HG03575 (cell line): ENCODE data around the gene TSPAN12.
"Not testable (repeated sequence)": the region's sequence is repeated elsewhere in the genome, so short reads cannot be mapped to it uniquely, and the experiment has no call there.

Experiments used
- ATAC-seq: cut with Tn5 transposase; IDR thresholded peaks from one replicate; pipeline ENCODE4 v1.9.1; 2021; ENCODE audit not compliant: unreplicated experiment, insufficient number of reproducible peaks, low FRiP score; ENCODE audit errors: extremely low read depth

Gene TSPAN12

GRCh38 chr7:120780938-120781337, 77.0 kb downstream of the TSPAN12 start:
- no peak for ATAC-seq

GRCh38 chr7:120780451-120780850, 77.5 kb downstream of the TSPAN12 start:
- not testable (repeated sequence) for ATAC-seq

- ATAC-seq, result not testable (repeated sequence)
Measured at GRCh38 chr7:120779078-120779477, 78.9 kb downstream of the TSPAN12 start.

DNA sequence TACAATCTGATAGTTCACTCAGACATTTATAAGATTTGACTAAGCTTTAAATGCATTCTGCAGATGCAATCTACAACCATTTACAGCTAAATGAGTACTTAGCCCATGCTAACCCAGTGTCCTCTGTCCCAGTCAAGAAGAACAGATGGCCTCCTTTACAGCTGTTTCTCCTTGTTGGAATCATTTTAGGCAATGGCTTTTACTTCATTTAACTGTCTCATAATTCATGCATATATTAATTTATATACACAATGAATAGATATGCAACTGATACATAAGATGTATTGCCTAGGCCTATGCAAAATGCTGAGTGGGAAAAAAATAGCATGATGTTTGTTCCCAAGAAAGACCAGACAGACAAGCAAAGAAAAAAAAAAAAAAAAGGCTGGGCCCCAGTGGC, 82.2 kb downstream of the TSPAN12 start:
- no peak for ATAC-seq

DNA sequence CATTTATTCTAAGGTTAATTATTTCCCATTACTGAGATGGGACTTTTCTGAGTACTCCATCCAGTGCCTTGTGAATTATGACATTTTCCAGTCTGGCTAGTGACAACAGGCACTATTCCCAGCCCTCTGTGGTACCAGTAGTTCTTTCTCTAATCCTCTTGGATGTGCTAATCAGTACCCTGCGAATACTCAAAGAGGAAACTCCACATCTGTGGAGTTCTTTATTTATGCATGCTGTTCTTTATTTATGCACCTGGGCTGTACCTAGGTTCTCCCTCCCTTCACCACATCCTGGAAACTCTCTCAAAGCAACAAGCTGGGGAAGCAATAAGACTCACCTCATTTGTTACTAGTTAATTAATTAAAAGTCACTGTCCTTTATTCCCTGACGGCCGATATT, 83.5 kb downstream of the TSPAN12 start:
- ATAC-seq, result no peak

- ATAC-seq, result no peak
Measured at GRCh38 chr7:120770206-120770605, 87.7 kb downstream of the TSPAN12 start.

DNA sequence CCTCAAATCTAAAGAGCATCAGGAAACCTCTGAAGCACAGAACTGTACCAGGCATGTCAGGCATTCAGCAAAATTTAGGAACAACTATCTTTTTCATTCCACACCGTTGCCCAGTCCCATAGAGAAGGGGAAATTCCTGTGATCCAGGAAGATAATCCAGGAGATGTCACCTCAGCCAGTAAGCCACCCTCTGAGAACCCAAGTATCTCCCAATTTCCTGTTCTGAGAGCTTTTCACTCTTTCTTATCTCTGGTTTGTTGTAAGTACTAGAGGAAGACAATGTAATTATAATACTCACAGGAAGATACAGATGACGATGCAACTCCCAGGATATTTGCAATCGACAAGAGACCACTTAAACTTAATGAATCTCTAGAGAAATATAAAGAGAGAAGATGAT, 97.1 kb downstream of the TSPAN12 start:
- no peak for ATAC-seq

DNA sequence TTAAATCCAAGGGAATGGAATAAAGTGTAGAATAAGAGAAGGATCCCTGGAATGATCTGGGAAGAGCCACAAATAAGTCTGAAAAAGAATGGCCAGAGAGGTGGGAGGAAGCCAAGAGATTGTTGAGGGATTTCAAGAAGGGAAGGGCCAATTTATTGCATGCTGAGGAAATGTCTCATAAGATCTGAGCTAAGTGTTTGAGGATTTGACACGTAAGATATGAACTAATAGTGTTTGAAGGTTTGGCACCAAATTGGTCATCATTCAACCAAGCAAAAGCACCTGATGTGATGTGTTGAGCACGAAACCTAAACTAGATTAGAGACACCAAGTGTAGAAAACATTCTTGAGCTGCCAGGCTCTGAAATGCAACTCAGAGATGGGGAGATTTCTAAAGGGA, 97.9 kb downstream of the TSPAN12 start:
- peak; percentile 91 for ATAC-seq

DNA sequence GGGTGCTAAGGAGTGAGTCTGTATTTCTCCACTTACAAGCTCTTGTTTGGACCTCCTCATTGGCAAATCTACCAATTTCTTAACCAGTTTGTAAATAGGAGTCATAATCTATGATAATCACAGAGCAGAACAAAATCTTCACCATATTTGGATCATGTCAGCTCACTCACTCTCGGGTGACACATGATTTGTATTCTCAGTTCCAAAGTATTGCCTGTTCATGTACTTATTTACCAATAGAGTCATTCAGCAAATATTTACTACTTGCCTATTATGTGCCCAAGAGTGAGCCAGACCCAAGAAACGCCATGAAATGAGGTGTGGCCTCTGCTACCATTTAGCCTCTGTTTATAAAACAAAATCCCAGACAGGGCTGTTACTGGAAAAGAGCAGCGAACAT, 114.8 kb downstream of the TSPAN12 start:
- ATAC-seq, result no peak

DNA sequence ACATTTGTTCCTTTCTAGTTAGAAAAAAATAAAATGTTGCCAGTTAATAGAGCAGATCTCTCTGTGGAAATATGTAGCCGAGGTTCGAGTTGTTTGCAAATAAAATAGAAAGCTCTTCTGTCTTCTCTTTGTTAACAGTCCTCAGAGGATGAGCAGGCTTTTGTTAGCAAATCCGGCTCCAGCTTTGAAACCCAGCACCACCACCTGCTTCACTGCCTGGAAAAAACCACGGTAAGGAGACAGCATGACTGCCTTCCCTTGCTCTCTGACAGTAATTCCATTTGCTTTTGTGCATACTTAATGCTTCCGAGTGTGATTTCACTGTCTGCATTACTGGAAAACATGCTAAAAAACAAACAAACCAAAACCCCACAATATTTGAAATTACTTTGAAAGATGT, 115.6 kb downstream of the TSPAN12 start:
- ATAC-seq, result no peak

DNA sequence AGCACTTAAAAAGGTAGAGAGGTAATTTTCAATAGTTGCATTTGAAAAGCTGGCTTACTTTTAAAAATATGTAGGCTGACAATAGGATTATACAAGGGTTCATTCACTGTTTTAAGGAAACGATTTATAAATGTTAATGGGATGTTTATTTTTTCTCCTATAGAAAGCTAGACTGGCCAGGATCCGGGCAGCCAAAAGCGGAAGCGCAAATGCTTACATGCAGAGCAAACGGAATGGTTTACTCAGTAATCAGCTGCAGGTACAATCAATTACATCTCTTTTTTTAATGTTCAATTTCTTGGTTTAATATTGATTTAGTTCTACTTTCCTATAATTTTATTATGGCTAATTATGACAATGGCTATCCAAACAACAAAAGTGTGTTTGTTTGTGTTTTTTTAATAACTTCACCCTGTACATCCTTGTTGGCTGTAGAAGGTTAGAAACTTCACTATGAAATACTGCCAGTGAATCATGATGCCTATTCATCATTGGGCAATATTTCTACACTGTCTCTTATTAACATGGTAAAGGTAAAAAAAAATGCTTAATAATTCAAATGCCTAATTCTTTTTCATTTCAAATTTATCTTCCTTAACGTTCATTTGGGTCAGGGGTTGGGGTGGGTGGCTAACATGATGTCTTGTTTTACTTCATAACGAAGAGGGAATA, 116.4 kb downstream of the TSPAN12 start:
- no peak for ATAC-seq

GRCh38 chr7:120740348-120740747, 117.6 kb downstream of the TSPAN12 start:
- ATAC-seq, result no peak

DNA sequence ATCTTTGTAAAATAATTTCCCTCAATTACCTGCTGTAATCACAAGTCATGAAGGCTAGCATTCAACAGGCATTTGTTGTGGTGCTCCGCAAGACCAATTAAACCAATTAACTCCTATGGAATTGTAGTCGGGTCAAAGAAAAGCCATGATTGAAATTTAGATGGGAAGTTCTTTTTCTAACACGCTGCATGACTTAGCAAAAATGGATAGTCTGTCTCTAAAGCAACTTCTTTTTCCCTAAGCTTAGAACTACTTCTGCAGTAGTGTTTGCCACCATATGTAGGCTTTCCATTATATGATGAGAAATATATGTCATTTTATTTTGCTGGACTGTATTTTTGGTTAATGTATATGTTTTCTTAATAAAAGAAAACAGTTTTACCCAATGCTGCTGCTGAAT, 119.1 kb downstream of the TSPAN12 start:
- no peak for ATAC-seq
